ENCODE data around the gene STAB1.

STAB1 gene

DNA sequence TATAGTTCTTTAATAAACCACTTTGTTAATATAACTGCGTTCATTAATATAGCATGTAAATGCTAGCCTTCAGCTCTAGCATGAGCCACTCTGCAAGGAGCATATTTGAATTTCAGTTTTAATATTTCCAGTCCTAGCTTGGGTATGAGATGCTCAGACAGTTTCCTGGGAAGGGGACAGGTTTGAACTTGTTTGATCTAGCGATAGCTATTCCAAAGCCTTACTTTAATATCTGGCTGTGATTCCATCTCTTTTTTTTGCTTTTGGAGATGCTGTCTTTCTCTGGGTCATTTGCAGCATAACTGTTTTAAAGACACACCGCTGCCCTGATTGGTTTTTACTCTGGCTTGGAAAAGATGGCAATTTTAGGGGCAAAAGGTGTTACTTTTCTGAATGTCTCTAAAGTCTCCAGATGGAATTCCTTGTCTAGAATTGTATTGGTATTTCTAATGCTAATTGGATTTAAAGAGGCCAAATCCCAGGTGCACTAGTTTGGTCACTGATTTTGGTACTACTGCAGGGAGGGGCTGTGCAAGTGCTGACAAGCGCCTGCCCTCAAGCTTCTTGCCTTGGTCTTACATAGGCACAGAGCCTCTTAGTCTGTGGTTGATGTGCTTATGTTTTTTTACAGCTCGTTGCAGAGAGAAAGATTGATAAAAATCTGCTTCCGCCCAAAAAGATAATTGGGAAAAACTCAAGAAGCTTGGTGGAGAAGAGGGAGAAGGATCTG is 36.9 kb upstream of the STAB1 start:
- no peak for DNase-seq (ENCODE audit: low spot score)

- DNase-seq (ENCODE audit: low spot score), result no peak
Measured at GRCh38 chr3:52458770-52459545, 36.2 kb upstream of the STAB1 start.

DNA sequence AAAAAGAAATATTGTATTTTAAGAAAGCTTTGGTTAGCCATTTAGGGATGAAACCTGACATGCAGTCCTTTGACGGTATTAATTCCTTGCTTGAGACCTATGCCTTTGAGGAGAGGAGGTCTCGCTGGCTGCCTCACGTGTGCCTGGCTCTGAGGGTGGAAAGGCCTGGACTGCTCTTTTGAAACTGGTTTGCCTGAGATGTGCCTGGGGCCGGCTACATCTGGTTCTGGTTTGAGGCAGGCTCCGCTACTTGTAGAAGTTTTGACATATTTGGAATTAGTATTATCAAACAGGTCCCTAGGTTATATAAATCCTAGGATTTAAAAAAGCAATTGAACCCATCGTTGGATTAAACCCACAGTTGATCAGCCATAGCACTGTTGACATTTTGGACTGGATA is 33.3 kb upstream of the STAB1 start:
- no peak for DNase-seq (ENCODE audit: low spot score)

DNA sequence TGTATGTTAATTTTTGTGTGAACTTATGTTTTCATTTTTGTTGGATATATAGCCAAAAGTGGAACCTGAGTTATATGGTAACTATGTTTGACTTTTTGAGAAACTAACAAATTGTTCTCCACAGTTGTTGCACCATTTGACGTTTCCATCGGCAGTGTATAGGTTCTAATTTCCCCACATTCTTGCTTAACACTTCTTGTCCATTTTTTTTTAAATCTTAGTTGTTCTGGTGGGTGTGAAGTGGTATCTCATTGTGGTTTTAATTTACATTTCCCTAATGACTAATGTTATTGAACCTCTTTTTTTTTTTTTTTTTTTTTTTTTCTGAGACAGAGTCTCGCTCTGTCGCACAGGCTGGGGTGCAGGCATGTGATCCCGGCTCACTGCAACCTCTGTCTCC is 31.7 kb upstream of the STAB1 start:
- no peak for DNase-seq (ENCODE audit: low spot score)

GRCh38 chr3:52468336-52468735 is 26.8 kb upstream of the STAB1 start:
- no peak for DNase-seq (ENCODE audit: low spot score)

DNA sequence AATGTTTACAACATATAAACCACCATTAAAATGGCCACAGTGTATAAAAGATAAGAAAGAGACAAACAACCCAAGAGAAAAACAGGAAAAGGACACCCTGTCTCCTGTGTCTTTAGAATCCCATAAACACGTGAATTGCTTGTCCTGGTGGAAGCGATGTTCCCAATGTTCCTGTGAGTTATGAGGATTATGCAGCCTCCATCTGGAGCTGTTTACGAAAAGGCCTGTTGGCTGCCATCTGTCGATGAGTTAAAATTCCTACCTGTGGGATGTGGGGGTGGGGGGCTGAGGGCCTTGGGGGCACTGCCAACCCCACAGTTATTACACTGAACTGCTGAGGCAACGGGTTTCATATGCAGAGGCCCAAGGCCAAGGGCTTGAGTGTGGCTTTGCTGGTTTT is 26.1 kb upstream of the STAB1 start:
- DNase-seq (ENCODE audit: low spot score), result no peak

GRCh38 chr3:52470920-52471319 is 24.2 kb upstream of the STAB1 start:
- no peak for DNase-seq (ENCODE audit: low spot score)

DNA sequence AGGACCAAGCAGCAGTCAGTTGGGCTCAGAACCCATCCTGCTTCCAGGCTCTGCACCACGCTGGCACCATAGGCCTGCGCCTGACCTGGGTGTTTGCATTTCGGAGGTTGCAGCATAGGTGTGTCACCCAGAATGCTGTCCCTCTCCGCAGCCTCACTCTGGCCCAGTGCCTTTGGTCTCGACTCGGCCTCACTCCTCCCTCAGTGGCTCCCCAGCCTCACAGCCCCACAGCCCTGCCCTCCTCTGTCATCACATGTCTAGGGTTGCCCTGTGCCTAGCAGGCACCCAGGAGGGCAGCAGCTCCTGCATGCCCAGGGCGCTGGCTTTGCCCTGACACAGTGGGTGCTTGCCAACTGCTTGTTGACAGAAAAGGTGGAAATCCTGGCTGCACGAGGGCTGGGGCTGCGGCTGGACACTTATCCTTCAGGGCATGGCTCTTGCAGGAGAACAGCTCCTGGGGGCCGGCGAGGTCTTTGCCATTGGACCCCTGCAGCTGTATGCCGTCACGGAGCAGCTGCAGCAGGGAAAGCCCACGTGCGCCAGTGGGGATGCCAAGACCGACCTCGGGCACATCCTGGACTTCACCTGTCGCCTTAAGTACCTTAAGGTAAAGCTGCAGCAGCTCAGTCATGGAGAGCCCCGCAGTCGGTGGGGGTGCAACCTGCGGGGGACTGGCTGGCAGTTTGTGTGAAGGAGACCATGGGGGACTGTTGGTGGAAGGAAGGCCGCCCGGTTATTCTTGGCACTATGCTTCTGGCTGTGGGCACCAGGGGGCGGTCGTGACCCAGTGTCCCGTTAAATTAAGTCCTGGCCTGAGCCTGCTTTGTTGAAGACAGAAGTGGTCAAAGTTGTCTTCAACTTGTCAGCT is 23.5 kb upstream of the STAB1 start:
- peak; percentile 14 for DNase-seq (ENCODE audit: low spot score)

- DNase-seq (ENCODE audit: low spot score), result no peak
Measured at GRCh38 chr3:52472239-52473000, 22.7 kb upstream of the STAB1 start.

DNA sequence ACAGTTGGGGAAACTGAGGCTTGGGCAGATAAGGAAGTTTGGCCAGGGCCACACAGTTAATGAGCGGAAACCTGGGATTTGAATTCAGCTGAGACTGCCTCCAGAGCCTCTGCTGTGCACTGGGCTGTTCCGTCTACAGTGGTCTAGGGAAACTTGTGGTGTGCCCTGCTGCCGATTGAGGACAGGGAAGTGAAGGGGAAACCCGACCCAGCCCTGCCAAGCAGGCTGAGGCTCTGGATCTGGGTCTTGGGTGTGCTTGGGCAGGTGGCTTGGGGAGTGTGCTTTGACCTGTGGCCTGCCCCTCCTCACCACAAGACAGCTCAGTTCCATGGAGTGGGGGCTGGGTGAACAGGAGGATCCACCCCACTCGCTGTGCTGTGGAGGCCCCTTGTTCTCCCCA is 22.1 kb upstream of the STAB1 start:
- no peak for DNase-seq (ENCODE audit: low spot score)

DNA sequence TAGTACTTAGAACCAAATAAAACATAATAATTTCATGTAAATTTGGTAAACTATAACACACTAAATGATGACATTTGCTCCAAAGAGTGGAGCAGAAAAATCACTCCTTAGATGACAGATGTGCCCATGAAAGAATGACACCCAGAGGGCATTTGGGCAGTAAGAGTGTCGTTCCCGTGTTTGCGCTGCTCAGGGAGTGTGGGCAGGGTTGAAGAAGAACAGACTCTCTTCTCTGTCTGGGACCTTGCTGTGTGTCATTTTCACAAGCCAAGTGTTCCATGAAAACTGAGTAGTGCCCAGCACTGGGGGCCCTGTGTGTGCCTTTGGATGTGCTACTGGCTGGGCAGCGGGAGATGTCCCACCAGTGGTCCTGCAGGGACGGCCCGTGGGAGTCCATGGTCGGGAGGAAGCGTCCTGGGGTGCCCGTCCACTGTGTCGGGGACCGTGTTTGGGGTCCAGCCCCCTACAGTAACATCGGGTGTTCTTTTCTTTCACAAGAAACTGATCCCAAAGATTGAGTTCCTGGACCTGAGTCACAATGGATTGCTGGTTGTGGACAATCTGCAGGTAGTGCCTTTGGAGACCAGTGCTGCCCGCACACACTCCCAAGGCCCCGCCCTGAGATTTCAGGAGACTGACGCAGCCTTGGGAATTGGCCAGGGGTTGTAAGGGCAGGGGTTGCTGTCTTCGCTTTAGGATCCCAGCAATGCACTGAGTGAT is 17.9 kb upstream of the STAB1 start:
- no peak for DNase-seq (ENCODE audit: low spot score)

- DNase-seq (ENCODE audit: low spot score), result no peak
Measured at GRCh38 chr3:52477796-52478095, 17.4 kb upstream of the STAB1 start.

DNA sequence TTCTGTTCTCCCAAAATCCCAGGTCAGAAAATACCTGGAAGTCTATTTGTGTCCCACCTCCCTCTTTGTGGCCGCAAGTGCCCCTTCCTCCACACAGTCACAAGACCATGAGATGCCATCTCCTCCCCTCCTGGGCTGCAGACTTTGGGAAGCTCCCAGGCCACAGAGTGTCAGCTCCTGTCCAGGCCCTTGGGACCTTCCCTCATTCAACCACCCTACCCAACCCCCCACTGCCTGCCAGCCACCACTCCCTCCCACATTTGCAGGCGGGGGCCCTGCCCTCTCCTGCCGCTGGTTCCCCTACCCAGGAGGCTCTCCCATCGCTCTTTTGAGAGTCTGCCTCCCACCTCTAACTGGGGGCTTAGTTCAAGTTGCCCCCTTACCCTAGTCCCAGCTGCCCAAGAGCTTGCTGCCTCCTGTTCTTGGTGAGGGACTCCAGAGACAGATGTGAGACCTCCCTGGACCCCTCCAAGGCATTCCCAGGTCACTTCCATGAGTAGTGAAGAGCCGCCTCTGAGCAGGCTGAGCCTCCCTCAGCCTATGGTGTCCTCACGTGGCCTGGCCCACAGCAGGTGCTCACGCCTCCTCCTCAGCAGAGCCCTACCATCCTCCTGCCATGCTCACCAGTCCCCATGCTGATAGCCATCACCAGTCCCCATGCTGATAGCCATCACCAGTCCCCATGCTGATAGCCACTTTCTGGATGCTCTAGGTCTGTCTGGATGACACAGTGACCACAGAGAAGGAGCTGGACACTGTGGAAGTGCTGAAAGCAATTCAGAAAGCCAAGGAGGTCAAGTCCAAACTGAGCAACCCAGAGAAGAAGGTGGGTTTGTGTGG is 15.9 kb upstream of the STAB1 start:
- no peak for DNase-seq (ENCODE audit: low spot score)

DNA sequence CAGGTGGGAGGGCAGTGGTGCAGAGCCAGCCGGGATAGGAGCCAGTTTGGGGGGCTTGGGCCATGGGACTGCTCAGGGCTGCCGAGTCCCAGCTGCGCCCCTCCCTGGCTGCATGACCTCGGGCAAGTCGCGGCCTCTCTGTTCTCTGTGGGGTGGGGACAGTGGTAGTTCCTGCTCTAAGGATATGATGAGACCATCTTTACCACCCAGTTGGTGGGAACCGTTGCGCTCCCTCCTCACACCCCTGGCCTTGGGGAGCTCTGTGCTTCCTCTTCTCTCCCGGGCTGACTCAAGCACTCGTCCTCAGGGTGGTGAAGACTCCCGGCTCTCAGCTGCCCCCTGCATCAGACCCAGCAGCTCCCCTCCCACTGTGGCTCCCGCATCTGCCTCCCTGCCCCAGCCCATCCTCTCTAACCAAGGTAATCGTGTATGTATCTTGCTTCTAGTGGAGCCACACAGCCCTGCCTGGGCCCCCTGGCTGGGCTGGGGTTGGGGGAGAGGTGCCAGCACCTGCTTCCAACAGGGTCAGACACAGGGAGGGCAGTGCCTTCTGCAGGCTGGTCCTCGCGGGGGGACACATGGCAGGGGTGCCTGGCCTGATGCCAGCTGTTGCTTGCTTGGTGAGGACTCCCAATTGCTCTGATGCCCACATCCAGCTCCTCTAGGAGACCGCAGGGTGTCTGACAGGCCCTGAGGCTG is 15.1 kb upstream of the STAB1 start:
- no peak for DNase-seq (ENCODE audit: low spot score)

- DNase-seq (ENCODE audit: low spot score), result no peak
Measured at GRCh38 chr3:52480768-52481715, 14.1 kb upstream of the STAB1 start.

- DNase-seq (ENCODE audit: low spot score), result no peak
Measured at GRCh38 chr3:52481819-52482521, 13.2 kb upstream of the STAB1 start.

- no peak for DNase-seq (ENCODE audit: low spot score)
Measured at GRCh38 chr3:52483081-52483480, 12.1 kb upstream of the STAB1 start.
